IMR-90 (cell line): ENCODE data around the gene SCIN.

Source experiments
- CTCF ChIP-seq: conservative IDR thresholded peaks from 2 replicates; pipeline ENCODE4 v1.5.1; 2012; ENCODE audit warnings: mild to moderate bottlenecking, low read depth, low read length, improper control_type of control experiment
- MXI1 ChIP-seq: IDR thresholded peaks from 2 replicates; pipeline ENCODE4 v1.6.1; 2012; ENCODE audit warnings: low read depth, mild to moderate bottlenecking, low read length, moderate library complexity, borderline replicate concordance
- POLR2A ChIP-seq: IDR thresholded peaks from 2 replicates; pipeline ENCODE4 v1.6.1; 2012; ENCODE audit warnings: mild to moderate bottlenecking, low read depth, low read length
- RAD21 ChIP-seq: IDR thresholded peaks from 2 replicates; pipeline ENCODE4 v1.6.1; 2012; ENCODE audit warnings: low read length, improper control_type of control experiment

- TF ChIP-seq CTCF (peak; percentile 51), POLR2A (no peak), RAD21 (peak; percentile 58), MXI1 (no peak)
These were observed 113.4 kb downstream of the SCIN start for GRCh38 chr7:12683678-12684585.
